Left renal cortex interstitium (tissue), 4 donors: Measurements from ENCODE around the gene PDSS2. TPM values are rescaled to one million over a fixed set of nuclear protein-coding genes. Genes with fewer than 3 reads are reported as not detected.
"Not testable (repeated sequence)": the region's sequence is repeated elsewhere in the genome, so short reads cannot be mapped to it uniquely, and the experiment has no call there.

Source experiments
- DNase-seq, 4 donors: peaks; one replicate each; pipeline ENCODE4 v3.0.0-alpha.2; 2013; ENCODE audit warnings: low read depth in 4 of 4, low spot score in 2 of 4, missing footprints in 1 of 4
- polyA plus RNA-seq, 4 donors: library from polyadenylated mRNA; unstranded; fragments of 120-200 nt; gene quantifications; one replicate each; pipeline ENCODE4 v1.2.1, GENCODE V29; 2013; ENCODE audit not compliant: insufficient read length in 4 of 4

The PDSS2 gene
- polyA plus RNA-seq, 4 donors = 16.7 to 19.9 (median 17.7) TPM

DNA sequence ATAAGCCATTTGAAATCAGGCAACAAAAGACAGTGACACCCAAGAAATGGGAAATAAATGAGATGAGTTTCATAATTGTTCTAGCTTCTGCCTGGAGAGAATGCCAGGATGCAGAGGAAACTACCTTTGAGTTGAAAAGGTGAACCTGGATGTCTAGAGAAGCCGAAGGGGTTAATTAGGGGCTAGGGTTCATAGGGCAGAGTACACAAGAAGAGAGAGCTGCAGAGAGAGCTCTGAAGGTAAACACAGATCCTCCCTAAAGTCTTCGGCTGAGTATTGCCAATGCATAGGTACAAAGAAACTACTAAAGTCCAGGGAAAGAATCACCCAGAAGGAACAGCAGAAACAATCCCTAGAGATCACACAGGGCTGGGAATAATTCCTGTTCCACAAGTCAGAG lies 224.4 kb downstream of the PDSS2 start:
- no peak for DNase-seq

DNA sequence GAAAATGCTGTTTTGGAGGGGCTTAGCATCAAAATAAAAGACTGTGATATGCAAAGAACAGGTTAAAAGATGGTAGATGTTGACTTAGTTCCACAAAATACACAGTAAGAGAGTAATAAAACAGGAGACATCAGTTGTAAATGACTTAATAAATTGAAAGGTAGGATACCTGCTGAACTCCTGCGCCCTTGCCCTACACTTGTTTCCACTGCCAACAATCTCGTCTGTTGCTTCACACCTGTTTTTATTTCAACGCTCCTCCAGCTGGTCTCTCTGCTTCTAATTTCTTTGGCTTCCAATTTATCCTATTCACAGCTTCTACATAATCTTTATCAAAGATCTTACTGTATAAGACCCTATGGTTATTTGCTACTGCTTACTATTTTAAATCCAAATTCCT lies 228.1 kb downstream of the PDSS2 start:
- DNase-seq = no peak

DNA sequence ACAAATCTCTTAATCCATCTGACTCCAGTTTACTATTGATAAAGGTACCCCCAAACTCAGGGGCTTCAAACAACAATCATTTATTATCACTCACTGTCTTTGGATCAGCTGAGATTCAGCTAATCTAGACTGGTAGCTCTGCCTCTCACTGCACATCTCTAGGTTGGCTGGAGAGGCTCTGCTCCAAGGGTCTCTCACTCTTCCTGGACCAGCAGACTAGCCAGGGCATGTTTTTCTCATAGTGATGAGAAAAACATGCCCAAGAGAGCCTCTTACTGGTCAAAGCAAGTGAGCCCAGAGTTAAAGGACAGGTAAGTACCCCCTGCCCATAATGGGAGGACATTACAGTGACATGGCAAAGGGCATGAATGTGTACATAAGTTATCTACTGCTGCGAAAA lies 228.9 kb downstream of the PDSS2 start:
- DNase-seq = no peak

DNA sequence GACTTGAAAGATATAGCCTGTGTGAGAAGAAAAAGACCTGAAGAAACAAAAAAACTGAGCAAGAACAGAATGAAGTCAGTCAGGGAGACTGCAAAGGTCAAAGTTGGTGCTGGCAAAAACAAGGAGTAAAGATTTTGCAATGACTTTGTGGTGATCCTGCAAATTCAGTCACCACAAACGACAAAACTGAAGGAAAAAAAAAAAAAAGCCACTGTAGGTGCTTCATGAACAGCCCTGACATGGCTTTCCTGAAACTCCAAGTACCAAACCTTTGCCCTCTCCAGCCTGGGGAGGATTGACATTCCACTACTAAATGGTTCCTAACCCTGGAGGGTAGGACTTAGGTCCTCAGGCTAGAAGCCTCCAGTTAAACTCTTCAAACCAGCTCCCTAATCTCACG lies 229.3 kb downstream of the PDSS2 start:
- DNase-seq = no peak

DNA sequence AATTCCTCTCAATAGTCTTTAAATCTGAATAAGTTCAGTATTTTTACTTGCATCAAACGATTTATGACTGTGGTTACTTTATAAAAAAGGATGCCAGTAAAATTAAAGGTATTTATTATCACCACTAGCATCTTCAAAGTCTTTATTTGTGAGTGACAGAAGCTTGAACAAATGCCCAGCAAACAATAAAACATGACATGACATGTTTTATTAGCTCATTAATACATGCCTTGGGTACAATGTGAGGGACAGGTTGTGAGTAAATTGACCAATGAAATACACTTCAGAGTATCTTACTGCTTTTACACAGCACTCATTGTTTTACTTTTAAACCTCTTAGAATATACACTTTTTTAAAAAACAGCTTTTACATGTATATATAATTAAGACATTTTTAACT lies 230.6 kb downstream of the PDSS2 start:
- DNase-seq = no peak

DNA sequence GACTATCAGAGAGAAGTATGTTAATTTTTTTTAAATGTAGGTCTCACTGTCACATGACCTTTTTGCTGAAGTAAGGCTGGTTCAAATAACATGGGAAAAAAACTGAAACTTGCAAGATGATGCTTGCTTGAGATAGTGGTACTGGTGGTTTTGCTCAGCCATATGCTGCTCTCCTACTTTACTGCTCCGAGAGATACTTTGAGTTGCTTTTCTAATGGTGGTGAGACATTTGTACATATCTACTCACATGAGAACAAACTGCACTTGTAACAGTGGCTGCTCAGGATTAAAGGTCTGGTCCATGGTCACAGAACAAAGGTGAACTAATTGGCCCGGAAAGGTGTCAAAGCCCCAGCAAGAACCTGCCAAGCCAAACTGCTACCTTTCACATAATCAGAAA lies 237.8 kb downstream of the PDSS2 start:
- DNase-seq = no peak

DNA sequence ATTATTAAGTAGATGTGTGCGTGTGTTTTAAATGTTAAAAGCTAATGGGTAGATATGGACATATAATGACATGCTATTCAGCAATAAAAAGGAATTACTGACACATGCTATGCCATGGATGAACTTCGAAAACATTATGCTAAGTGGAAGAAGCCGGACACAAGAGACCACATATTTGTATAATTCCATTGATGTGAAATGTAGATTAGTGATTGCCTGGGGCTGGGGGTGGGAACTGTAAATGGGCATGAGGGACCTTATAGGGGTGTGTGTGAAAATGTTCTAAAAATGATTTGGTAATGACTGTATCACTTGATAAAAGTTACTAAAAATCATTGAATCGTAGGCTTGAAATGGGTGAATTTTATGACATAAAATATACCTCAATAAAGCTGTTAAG lies 239.5 kb downstream of the PDSS2 start:
- DNase-seq = no peak

DNA sequence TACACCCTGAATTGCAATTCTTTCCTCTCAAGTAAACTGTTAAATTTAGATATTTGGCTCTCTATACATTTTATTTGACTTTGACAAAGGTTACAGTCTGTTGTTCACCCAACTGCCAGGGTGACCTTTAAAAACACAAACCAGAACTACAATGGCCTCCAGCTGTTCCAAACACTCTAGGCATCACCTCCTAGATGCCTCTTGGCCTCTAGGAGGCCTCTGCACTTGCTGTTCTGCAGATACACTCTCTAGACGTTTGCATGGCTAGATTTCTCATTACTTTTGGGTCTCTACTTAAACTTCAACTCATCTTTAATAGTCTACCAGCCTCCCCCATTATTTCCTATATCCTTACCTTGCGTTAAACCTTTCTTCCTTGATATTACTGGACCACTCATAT lies 241.2 kb downstream of the PDSS2 start:
- DNase-seq = no peak

DNA sequence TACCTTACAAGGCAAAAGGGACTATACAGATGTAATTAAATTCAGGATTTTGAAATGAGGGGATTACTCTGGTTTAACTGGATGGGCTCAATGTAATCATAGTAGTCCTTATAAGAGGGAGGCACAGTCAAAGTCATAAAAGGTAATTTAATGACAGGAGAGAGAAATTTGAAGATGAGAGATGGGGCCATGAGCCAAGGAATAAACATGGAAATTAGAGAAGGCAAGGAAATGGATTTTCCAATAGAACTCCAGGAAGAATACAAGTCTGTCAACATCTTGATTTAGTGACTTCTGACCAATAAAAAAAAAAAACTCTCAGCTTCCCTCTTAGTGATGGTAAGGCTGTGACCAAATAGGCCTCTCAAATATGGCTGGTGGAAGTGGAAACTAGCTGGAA lies 242.1 kb downstream of the PDSS2 start:
- DNase-seq = no peak

DNA sequence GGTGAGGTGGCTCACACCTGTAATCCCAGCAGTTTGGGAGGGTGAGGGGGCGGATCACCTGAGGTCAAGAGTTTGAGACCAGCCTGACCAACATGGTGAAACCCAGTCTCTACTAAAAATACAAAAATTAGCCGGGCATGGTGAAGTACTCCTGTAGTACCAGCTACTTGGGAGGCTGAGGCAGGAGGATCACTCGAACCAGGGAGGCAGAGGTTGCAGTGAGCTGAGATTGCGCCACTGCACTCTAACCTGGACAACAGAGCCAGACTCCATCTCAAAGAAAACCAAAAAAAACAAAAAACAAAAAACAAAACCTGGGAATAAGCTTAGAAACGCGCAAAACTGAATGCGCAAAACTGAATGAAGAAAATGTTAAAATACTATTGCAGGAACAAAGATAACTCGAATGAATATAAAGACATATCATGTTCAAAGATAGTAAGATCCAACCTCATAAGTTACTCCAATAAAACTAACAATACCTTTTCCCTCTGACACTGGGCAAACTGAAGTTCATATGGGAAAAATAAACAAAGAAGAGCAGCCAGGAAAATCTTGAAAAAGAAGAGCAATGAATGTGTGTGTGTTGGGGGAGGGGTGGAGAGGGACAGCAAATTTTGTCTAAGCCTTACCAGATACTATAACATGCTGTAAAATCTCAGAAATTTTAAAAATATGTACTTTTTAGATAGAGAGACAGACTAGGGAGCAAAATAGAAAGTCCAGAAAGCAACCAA lies 243.0 kb downstream of the PDSS2 start:
- no peak for DNase-seq

DNA sequence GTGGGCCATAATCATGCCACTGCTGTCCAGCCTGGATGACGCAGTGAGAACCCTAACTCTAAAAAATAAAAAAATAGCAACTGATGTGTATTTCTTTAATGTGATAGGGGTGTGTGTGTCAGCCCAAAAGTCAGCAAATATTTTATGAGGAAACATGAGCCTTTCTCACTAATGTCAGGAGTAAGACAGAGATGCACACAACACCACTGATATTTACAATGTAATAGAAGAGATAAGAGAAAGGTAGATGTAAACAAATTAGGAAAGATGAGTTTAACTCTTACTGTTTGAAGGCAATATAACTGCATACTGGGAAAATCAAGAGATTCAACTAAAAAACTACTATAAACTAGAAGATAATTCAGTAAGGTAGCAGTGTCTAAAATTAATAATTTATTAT lies 244.0 kb downstream of the PDSS2 start:
- DNase-seq = no peak

DNA sequence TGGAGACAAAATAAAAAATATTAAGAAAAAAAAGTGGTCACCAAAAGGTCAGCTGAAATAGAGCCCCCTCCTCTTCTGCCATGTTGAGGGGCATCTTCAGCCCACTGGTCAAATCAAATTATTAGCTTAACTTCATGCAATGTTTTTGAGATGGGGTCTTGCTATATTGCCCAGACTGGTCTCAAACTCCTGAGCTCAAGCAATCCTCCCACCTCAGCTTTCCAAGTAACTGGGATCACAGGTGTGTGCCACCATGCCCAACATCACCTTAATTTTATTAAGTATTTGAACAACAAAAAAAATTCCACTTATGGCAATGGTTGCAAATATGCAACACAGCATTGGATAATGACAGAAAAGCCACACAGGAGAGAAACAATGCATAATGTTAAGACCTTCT lies 244.7 kb downstream of the PDSS2 start:
- DNase-seq = no peak

DNA sequence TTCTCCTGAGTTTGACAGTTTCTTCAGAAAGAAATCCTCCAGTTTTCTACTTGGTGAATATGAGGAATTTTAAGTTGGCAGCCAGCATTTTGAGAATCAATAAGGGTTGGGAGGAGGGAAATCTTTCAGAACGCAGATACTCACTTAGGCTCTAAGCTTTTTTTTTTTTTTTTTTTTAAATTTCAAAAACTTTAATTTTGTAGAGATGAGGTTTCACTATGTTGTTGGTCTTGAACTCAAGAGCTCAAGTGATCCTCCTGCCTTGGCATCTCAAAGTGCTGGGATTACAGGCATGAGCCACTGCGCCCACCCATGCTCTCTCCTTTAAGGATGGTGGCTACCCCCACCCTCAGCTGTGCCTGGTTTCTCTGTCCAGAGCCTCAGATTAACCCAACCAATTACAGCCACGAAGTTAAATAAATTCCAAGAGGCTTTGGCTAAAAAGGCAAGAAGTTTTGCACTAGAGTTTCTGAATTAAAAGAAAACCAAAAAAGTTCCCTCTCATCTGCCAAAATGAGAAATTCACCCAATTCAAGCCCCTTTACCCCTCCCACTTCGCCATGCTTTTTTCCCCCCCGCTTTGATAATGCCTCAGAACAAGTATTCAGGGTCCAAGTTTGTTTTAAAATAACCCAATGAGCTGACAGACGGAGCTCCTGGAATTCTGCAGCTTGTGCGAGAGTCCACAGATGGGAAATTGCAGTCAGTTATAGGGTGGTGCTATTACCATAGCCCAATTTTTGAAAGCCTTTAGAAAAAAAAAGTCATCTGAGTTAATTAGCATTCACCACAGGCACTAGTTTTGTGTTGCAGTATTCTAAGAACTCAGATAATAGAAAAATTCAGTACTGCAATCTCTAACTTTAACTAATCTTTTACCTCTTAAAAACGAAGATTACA lies 249.7 kb downstream of the PDSS2 start:
- no peak for DNase-seq

DNA sequence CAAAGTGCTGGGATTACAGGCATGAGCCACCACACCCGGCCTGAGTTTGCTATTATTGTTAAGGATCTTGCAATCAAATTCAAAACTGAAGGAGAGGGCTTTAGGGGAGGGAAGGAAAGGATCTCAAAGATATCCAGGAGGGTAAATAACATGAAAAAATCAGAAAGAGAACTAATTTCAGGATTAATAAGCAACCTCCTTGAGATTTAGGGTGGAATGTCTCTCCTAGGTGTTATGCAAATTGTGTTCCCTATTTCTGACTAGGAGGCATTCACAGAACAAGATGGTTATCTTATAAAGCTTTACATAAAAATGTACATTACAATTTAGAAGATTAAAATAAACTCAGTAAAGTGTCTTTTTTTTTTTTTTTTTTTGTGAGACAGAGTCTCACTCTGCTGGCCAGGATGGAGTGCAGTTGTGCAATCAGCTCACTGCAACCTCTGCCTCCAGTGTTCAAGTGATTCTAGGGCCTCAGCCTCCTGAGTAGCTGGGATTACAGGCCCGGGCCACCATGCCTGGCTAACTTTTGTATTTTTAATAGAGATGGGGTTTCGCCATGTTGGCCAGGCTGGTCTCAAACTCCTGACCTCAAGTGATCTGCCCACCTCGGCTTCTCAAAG lies 252.0 kb downstream of the PDSS2 start:
- no peak for DNase-seq

DNA sequence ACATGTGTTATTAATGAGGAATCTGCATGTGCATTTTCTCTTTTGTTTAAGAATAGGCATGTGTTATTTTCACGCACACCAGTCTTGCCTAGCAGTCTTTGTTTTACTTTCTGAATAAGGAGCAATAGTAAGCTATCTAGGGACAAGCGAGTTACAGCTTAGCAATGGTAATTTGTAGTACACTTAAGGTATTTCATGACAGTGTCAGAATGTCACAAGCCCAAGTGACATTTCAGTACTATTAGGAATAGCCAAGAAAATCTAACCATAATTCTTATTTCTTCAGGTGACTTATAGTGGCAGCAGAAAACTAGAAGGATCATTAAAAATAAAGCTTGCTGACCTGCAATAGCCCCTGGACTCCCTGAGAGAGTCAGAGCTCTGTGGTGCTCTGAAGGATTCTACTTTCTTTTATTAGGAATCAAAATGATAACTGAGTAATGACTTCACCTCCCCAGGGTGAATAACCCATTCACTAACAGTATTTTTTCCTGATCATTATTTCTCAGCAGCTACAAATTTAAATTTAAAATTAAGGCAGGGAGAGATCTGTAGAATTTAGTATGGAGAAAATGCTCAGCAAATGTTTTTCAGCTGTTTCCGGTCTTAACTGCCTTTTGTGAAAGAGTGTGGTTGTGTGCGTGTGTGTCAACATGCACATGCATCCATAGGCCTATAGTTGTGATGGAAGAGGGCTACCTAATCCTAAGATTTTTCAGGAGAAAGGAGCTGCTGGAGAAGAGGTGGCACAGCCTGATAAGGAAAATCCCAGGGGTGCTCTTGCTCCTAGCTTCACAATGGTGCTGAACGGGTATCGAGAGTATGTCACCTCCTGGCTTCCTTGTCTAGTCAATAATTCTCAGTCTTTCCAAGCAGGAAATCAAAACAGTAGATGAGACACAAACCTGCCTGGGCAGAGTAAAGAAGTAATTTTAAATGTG lies 254.0 kb downstream of the PDSS2 start:
- DNase-seq = no peak

DNA sequence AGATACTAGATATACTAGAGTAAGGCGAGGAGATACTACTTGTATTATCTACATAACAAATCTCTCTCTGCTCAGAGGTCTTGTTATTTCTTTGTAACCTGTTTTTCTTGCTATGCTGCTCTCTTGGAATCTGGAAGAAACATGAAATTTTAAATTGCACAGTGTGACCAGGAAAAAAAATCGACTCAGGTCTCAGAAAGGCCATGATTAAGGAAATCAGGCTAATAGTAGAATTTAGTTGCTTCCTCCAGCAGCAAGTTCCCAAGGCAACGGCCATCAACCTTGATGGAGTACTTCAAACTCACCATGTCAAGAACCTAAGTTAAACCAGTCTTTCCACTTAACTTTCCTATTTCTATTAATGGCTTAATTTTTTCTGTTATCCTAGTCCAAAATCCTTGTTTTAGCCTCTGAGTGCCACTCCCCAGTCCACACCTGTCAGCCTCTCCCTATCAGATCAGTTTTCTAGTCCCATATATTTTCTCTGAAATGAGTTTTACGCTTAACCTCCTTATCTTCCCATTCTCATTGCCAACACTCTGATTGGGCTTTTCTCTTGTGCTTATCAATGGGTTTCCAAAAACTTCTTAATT lies 256.4 kb downstream of the PDSS2 start:
- DNase-seq = no peak

DNA sequence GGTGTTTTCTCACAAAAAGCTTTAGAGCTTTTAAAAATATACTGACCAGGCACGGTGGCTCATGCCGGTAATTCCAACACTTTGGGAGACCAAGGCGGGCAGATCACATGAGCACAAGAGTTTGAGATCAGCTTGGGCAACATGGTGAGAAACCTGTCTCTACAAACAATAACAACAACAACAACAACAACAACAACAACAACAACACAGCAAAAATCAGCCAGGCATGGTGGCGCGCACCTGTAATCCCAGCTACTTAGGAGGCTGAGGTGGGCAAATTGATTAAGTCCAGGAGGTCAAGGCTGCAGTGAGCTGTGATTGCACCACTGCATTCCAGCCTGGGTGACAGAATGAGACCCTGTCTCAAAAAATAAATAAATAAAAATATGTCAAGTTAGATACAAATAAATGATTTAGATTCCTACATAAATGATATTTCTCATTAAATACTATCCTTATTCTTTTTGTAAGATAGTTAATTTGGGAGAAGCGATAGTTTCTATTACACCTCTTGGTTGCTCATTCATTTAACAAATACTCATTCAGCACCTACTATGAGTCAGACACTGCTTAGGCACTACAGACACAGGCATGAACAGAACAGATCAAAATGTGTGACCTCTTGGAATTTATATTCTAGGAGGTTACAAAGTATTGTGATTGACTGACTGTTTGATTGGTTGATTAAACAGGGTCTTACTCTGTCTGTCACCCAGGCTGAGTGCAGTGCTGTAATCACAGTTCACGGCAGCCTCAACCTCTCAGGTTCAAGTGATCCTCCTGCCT lies 260.5 kb downstream of the PDSS2 start:
- no peak for DNase-seq

DNA sequence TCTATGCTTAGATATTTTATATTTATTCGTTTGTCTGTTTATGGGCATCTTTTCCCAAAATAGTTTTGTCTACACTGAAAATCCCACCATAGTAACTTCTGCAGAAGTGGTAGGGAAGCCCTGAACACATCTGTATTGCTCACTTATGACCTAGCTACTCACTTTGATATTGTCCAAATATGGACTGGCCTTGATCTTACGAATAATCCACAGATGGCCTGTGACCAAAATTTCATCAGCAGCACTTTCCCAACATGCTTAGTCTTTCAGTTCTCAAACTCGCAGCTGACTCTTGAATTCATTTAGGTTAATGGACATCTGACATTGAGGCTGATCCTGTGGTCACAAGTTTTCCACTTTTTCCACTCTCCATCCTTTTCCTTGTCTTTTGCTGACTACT lies 263.2 kb downstream of the PDSS2 start:
- DNase-seq = no peak

DNA sequence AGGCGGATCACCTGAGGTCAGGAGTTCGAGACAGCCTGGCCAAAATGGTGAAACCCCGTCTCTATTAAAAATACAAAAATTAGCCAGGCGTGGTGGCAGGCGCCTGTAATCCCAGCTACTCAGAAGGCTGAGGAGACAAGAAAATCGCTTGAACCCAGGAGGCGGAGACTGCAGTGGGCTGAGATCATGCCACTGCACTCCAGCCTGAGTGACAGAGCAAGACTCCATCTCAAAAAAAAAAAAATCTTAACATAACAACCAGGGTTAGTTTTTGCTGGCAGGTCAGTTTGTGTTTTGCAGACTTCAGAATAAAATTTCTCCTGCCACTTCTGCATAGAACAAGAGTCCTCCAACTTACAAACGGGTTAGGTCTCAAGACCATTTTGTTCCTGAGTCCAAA lies 264.6 kb downstream of the PDSS2 start:
- not testable (repeated sequence) for DNase-seq
